ENCODE data around the gene CALR.
"Not testable (repeated sequence)": the region's sequence is repeated elsewhere in the genome, so short reads cannot be mapped to it uniquely, and the experiment has no call there.

The CALR gene

DNA sequence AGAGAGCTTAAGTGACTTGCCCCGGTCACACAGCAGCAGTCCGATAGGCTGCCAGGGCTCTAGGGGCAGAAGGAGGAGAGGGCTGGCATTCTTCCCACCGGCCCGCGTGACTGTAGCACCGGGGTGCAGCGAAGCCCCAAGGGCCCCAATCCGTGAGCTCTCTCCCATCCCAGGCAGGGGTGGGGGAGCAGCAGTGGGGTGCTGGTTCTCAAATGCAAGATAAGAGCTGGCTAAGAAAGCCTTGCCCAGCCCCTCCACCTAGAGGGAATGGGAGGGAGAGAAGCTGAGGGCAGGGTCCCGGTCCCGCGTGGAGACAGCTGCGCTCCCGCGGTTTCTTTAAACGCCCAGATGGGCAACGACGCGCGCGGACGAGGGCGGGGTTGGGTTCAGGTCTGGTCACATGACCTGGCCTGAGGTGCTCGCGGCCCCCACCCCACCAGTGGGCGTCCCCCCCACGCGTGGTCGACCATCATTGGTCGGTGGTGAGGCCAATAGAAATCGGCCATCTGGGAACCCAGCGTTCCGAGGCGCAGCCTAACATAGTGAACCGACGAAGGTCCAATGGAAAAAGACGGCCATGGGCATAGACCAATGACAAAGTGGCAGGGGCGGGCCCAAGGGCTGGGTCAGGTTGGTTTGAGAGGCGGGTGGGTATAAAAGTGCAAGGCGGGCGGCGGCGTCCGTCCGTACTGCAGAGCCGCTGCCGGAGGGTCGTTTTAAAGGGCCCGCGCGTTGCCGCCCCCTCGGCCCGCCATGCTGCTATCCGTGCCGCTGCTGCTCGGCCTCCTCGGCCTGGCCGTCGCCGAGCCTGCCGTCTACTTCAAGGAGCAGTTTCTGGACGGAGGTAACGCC is at the start of gene CALR:
Gene CALR (plus strand): TSS at position 683 of the 852 bp plus-strand sequence. CDS start 71 bp downstream, at position 754.
- peak; percentile 100 for DNase-seq

DNA sequence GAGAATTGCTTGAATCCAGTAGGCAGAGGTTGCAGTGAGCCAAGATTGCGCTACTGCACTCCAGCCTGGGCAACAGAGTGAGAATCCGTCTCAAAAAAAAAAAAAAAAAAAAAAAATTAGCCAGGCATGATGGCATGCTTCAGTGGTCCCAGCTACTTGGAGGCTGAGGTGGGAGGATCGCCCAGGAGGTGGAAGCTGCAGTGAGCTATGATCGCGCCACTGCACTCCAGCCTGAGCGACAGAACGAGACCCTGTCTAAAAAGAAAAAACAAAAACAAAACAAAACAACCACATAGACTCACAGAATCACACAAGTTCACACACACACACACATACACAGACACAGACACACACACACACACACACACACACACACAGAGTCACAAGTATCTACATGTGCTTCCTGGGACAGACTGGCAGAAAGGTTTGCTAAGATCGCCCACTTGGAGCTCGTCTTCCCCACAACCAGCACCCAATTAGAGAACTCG is 48.1 kb upstream of the CALR start:
- not testable (repeated sequence) for DNase-seq

DNA sequence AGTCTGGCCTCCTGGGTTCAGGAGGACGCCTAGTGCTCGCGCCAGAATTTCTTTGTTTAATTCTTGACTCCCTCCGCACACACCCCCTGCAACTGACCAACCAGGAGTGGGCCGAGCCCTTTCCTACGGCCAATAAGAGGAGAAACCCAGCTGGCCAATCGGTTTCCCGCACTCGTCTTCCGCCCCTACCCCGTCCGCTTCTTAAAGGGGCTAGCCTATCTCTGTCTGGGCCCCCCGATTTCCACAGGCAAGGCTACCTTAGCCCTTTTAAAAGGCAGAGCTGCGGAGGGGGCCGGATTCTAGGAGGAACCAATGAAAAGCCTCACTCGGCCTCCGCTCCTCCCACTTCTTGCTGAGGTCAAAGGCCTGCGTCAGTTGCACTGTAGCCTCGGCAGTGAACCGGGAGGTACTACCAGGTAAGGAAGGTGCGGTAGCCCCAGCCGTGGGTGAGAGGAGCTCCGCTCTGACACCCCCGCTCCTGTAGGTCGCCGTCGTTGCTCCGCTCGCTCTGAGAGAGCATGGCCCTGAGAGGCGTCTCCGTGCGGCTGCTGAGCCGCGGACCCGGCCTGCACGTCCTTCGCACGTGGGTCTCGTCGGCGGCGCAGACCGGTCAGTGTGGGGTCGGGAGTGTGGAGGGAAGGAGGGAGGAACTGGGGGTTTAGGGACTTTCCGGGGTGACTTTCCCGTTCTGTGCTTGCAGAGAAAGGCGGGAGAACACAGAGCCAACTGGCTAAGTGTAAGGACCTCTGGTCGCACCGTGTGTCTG is 47.4 kb upstream of the CALR start, which contains the start of gene GCDH:
Gene GCDH (plus strand): TSS at position 374 of the 766 bp plus-strand sequence. CDS start 145 bp downstream, at position 519.
- DNase-seq: peak; percentile 94

DNA sequence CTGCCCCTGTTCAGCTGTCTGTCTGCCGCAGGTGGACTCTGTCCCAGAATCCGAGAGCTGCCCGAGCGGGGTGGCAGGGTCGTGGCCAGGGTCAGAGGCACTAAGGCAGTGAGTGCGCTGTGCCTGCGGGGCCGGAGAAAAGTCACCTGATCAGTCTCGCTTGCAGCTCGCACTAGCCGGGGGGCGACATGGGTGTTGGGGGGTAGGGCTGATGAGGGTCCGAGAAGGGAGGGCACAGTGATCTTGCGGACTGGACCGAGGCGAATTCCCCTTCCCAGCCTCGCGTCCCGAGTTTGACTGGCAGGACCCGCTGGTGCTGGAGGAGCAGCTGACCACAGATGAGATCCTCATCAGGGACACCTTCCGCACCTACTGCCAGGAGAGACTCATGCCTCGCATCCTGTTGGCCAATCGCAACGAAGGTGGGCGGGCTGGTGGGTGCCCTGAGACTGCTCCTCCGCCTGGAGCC is 46.8 kb upstream of the CALR start:
- no peak for DNase-seq

DNA sequence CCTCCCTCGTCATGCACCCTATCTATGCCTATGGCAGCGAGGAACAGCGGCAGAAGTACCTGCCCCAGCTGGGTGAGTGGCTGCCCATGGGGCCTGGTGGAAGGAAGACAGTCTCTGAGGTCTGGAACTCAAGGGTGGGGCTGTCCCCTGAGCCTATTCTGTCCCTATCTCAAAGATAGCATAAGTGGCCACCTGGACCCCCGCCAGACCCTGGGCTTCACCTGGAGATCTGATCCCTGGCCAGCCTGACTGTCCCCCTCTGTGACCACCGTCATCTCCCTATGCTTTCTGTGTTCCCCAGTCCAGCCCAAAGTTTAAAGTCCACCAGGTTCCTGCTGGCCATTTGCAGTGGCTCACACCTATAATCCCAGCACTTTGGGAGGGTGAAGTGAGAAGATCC is 44.8 kb upstream of the CALR start:
- DNase-seq: no peak

DNA sequence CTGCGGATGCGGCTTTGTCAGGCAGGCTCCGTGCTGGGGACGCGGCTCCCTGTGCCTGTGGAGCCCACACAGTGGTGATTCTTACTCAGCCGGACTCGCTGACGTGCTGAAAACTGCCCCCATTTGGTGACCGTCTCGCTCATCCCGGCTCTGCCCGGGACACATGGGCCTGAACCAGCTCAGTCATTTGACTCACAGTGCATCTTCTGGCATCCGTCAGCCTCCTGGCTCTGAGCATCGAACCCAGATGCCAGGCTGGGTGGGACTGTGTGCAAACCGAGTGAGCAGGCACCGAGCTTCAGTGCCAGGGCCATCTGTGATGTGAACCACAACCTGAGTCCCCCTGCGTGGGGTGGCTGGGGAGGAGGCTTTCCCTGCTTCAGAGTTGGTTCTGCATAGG is 41.9 kb upstream of the CALR start:
- DNase-seq: no peak

DNA sequence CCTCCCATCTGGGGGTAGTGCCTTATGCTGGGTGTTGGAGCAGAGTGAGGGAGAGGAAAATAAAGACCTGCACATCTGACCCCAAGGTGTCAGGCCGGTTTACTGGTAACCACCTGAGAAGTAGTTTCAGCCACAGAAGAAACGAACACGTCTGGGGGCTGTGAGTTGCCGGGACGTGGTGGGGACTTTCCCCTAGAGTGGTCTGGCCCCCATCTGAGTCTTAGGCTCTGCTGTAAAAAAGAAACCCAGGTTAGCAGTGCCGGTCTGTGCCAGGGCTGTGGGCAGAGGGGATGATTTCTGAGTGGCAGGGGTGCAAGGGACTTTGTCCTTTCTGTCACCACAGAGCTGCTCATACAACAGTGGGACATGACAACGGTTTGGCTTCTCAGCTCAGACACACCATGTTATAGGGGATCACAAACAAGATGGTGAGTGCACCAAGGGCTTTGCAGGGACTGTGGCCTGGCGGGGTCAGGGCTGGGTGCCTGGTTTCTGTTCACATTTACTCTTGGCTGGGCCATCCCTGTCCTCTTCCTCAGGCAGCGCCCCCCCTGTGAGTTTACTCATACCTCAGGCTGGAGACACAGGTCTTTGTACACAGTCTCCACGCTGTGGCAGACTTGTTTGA is 38.4 kb upstream of the CALR start:
- DNase-seq: no peak

DNA sequence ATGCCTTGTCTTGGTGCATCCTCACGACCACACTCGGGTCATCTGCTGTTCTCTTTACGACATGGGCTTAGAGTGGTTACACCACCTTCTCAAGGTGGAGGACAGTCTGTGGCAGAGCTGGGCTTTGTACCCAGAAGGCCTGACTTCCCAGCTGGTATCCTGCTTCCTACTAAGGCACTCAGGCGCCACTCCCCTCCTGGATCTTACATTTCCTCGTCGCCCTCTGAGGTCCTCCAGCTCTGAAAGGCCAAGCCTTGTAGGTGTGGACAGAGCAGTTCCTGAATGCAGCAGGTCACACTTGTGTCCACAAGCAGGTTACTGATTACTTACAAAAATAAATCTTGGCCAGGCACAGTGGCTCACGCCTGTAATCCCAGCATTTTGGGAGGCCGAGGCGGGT is 31.2 kb upstream of the CALR start:
- DNase-seq: no peak

DNA sequence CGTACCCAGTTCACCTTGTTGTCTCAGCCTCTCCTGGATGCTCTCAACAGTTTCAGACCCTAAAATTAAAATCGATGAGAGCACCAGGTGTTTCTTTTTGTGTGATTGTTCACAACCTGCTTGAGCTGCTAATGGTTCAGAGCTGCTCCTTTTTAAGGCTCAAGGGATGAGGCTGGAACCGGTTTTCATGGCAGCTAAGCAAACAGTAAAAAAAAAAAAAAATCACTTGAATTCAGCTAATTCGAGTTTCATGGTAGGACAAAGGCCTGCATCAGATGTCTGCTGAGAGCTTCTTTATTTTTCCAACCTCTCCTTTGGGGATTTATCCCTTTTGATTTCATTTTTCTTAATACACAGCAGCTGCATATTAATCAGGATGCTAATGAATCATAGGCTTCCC is 25.8 kb upstream of the CALR start:
- DNase-seq: no peak

DNA sequence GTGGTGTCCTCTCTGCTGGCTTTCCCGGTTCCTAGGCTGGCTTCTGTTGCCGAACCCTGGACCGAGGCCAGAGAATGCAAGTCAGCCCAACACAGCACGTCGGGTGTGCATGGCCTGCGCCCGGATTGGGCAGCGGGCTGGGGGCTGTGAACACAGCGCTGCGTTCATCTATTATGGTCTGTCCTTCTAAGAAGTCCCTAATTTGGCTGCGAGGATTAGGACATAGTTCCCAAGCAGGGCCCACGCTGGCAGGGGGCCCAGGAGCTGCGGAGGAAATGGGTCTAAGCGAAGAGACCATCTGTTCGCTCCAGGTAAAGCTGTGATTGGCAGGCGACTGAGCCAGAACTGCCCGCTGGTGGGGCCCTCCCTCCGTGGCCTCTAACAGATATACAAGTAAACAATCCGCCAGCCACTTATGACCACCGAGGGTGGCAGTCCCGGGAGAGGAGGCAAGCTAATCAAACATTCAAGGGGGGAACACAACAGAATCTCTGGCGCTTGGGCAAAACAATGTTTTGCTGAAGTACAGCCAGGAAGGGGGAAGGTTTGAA is 25.3 kb upstream of the CALR start:
- DNase-seq: no peak

DNA sequence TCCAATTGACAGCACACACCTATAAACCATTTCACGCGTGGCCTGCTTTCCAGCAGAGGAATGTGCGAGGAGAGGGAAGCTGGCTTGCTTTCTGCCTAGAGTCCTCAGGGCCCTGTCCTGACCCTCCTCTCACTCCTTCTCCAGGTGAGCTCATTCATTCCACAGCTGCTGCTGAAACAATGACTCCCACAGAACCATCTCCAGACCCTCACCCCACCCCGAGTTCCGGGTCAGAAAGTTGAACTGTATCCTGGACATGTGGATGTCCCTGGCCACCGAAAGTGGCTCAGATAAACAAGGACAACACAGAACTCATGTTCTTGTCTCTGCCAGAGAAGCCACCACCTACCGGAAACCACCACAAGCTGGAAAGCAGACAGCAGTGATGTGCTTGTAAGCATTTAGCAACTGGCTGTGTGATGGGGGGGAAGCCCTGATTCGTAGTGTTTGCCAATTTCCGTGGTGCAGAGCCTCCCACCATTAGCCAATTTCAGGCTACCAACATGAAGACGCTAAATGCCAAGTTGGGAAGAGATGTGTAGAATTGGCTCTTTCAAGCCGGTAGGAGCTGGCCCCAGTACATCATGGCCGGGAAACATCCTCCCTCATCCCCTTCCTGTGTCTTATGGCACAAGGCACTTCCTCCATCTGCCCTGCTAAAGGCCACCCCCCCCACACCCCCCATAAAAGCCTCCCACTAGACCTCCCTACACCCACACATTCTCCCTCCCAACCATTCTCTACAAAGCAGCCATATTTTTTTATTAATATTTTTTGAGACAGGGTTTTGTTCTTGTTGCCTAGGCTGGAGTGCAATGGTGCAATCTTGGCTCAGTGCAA is 24.3 kb upstream of the CALR start:
- DNase-seq: peak; percentile 75

DNA sequence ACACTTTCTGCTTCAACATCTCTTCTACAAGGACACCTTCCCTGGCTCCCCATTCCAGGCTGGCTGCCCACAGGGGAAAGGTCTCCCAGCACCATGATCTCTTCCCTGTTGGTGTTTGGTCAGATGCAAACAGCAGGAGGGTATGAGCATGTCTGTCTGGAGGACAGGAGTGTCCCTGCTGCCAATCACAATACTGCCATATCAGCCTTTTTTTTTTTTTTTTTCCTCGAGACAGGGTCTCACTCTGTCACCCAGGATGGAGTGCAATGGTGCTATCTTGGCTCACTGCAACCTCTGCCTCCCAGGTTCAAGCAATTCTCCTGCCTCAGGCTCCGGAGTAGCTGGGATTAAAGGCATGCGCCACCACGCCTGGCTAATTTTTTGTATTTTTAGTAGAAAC is 22.5 kb upstream of the CALR start:
- not testable (repeated sequence) for DNase-seq

DNA sequence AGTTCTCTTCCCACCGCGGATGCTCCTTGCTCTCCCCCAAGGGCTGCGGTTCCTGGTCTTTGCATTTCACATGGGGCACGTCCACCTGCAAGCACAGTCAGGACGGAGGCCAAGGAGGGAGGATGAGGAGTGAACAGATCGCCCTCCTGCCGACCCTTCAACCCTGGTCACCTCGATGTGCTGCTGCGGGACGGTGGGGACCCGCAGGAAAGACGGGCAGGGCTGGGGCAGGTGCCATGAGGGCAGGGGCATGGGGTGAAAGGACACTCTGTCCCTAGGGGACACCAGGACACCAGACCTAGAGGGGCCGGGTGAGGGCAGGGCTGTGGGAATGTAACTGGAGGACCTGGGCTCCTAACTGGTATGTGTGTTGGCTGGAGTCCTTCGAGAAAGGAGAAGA is 20.2 kb upstream of the CALR start:
- DNase-seq: no peak

DNA sequence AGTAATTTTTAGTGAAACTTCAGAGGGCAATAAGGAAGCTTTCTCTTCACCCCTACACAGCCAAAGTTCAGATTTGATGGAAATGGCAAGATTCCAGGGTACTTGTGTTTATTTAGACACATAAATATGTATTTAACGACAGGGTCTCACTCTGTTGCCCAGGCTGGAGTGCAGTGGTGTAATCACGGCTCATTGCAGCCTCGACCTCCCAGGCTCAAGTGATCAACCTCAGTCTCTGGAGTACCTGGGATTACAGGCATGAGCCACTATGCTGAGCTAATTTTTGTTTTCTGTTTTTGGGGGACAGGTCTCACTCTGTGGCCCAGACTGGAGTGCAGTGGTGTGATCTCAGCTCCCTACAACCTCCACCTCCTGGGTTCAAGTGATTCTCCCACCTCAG is 17.4 kb upstream of the CALR start:
- no peak for DNase-seq

DNA sequence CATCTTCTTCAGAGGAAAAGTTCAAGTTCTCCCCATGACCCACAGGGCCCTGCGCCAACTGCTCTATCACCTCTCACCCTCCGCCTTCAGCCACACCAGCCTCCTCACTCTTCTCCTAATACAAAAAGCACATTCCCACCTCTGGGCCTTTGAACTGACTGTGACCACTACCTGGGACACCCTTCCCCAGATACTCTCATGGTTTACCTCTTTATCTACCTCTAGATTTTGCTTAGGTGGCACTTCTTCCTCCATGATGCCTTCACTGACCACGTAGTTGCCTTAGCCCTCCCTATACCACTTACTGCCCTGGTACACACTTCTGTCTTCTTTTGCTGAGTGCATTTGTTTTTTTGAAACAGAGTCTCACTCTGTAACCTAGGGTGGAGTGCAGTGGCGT is 15.4 kb upstream of the CALR start:
- DNase-seq: no peak

DNA sequence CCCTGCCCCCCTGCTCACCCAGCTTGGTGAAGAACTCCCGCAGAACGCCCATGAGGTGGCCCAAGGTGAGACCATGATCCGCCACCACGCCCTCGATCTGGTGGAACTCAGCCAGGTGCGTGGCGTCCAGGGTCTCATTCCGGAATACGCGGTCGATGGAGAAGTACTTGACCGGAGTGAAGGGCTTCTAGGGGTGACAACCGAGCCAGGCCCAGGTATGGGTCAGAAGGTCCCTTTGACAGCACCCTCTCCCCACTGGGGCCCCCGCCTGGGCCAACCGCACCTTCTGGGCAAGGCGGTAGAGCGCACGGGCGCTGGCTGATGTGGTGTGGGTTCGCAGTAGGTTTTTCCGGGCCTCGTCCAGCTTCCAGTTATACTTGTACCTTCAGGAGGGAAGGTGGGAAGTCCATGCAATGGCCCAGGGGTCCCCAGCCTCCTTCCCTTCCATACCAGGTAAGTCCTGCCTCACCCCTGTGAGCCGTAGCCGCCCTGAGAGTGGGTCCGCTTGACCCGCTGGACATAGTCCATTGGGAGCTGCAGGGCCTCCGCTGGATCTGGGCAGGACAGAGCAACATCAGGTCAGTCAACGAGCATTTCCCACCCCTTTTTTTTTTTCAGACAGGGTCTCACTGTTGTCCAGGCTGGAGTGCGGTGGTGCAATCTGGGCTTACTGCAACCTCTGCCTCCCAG is 13.6 kb upstream of the CALR start:
- no peak for DNase-seq

DNA sequence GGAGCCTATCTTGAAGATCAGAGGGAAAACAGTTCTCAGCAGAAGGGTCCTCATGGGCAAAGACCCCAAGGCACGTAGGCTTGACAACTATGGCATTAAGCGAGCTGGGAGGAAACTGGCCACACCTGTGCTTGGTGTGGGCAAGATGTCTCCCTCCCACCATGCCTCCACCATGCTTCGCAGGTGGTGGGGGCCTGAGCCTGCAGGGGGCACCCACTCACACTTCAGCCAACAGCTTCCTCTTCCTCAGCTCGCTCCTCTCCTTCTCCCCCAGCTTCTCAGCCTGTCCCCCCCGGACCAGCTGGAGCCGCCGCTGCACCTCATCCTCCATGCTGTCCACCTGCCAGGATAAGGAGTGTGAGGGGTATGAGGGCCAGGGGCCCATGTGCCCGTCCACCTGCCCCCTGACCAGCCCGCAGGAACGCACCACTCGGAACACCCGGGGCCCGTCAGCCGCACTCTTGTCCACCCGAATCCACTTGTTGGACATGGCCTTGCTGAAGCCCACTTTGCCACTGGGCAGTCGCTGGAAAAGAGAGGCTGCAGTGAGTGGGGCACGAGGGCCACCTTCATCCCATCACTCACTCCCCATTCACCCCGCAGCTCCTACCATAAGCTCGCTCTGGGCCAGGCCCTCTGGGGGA is 8.3 kb upstream of the CALR start:
- DNase-seq: no peak

DNA sequence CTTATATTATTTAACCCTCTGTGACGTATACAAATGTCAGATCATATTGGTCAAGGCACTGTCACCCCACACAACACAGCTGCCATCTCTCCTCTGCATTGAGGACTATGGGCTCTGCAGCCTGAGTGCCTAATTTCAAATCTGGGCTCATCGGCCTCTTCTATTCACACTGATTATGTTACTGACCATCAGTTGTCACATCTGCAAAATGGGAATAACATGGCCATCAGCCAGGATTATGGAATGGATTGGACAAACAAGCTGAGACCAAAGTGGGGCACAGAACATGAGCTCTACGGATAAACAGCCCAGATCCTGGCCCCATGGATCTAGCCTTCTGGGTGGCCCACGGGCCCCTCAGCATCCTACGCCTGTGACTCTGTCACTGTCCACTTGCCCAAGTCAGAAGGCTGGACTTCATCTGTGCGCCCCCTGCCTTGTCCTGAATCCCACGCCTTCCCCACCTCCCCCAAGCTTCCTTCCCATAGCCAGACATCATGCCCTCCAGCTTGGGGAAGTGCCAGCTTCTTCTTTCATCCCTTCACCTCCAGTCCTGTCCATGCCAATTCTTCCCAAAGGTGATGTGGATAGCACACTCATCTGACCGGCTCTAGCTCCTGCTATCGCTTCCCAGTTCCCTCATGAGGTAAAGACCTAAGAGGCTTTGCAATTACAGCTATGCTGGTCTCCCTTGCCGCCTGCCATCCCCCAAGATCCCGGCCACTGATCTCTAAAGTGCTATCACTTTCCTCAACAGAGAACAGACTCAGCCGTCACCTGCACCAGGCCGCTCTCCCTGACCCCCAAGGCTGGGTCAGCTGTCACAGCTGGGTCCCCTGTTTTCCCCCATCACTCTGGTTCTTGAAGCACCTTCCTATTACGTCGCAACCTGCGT is 5.8 kb upstream of the CALR start:
- DNase-seq: no peak

DNA sequence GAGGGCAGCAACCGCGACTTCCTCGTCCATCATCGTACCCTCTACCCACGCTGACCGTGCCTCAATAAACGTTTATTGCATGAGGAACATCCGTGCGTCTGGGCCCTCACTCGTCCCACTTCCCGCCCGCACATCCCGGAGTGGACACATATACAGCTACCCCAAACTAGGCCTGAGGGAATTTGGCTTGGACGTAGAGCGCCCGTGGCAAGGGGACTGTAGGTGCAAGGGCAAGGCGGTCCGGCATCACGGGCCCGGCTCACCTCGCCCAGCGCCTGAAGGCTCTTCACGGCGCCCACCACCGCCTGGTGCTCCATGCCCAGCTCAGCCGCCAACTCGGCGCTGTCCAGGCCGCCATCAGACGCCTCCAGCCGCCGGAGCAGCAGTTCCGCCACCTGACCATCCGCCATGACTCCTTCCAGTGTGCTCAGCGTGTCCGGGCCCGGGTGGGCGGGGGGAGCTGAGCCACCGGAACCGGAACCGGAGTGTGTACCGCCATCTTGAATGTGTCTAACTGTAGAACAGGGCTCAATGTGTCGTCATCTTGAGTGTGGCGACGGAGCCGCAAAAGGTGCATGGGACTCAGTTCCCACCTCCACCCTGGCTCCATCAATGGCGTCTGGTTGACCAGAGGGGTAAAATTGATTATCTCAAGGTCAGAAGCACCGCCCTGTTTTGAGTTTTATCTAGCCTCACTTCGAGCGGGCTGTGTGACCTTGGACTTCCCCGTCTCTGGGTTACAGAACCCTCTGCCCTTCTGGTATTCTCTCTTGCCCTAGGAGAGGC is 4.9 kb upstream of the CALR start, which contains the start of gene FARSA:
Gene FARSA (minus strand): TSS at position 425 of the 786 bp plus-strand sequence. CDS start 15 bp downstream, at position 410.
- peak; percentile 92 for DNase-seq
